ENCODE measurements around the gene SLC20A1. TPM values are rescaled to one million over a fixed set of nuclear protein-coding genes. Genes with fewer than 3 reads are reported as not detected.

The SLC20A1 gene
- total and polyA plus RNA-seq, 2 experiments from 2014 or later: 11.4 to 22.9 TPM

GRCh38 chr2:112658301-112658700 is 12.6 kb downstream of the SLC20A1 start:
- H3K27ac ChIP-seq: no peak overlapping the region
- H3K9me3 ChIP-seq (ENCODE audit: low read depth): no peaks in the 10 kb centered on the region
- TF ChIP-seq CTCF (IDR thresholded peaks at IDR 0.05; ENCODE audit: low read depth, low read length): no peak

GRCh38 chr2:112658839-112659667 is 13.3 kb downstream of the SLC20A1 start:
- no peaks in the 10 kb centered on the region for H3K27me3 ChIP-seq
- H3K4me3 ChIP-seq: no peak overlapping the region
- peak in 1 of 2 donors; percentile 35 for DNase-seq (ENCODE audit: low read depth in 1 of 2, low spot score in 1 of 2)
- peaks cover 60% of the 10 kb centered on the region for H3K36me3 ChIP-seq
- H3K9me3 ChIP-seq (ENCODE audit: low read depth): no peaks in the 10 kb centered on the region
- no peak overlapping the region for H3K27ac ChIP-seq
- TF ChIP-seq CTCF (IDR thresholded peaks at IDR 0.05; ENCODE audit: low read depth, low read length): peak; percentile 9
- H3K4me1 ChIP-seq (ENCODE audit: low read depth): no peaks in the 10 kb centered on the region

More at GRCh38 chr2:112658301-112658700, 12.6 kb downstream of the SLC20A1 start:
- no peaks in the 10 kb centered on the region for H3K4me1 ChIP-seq (ENCODE audit: low read depth)
- H3K4me3 ChIP-seq: no peak overlapping the region
- no peaks in the 10 kb centered on the region for H3K27me3 ChIP-seq
- DNase-seq (ENCODE audit: low read depth in 1 of 2, low spot score in 1 of 2): peak in 1 of 2 donors; percentile 39
- H3K36me3 ChIP-seq: peaks cover 65% of the 10 kb centered on the region

GRCh38 chr2:112660138-112660537 is 14.4 kb downstream of the SLC20A1 start:
- H3K4me3 ChIP-seq: no peak overlapping the region
- TF ChIP-seq CTCF (IDR thresholded peaks at IDR 0.05; ENCODE audit: low read depth, low read length): no peak
- DNase-seq (ENCODE audit: low read depth in 1 of 2, low spot score in 1 of 2): no peak
- peaks cover 54% of the 10 kb centered on the region for H3K36me3 ChIP-seq
- H3K9me3 ChIP-seq (ENCODE audit: low read depth): no peaks in the 10 kb centered on the region
- H3K27me3 ChIP-seq: no peaks in the 10 kb centered on the region
- no peak overlapping the region for H3K27ac ChIP-seq
- no peaks in the 10 kb centered on the region for H3K4me1 ChIP-seq (ENCODE audit: low read depth)

GRCh38 chr2:112661656-112662305 is 16.0 kb downstream of the SLC20A1 start:
- no peak for TF ChIP-seq CTCF (IDR thresholded peaks at IDR 0.05; ENCODE audit: low read depth, low read length)
- Histone ChIP-seq H3K27me3 (no peaks in the 10 kb centered on the region), H3K36me3 (peaks cover 50% of the 10 kb centered on the region), H3K4me1 (ENCODE audit: low read depth) (no peaks in the 10 kb centered on the region), H3K9me3 (ENCODE audit: low read depth) (no peaks in the 10 kb centered on the region), H3K4me3 (no peak overlapping the region), H3K27ac (no peak overlapping the region)
- DNase-seq (ENCODE audit: low read depth in 1 of 2, low spot score in 1 of 2): no peak

GRCh38 chr2:112662704-112663103 is 17.0 kb downstream of the SLC20A1 start:
- no peak overlapping the region for H3K4me3 ChIP-seq
- no peaks in the 10 kb centered on the region for H3K4me1 ChIP-seq (ENCODE audit: low read depth)
- DNase-seq (ENCODE audit: low read depth in 1 of 2, low spot score in 1 of 2): no peak
- peak overlapping the region; percentile 25 for H3K27ac ChIP-seq
- no peak for TF ChIP-seq CTCF (IDR thresholded peaks at IDR 0.05; ENCODE audit: low read depth, low read length)
- peaks cover 43% of the 10 kb centered on the region for H3K36me3 ChIP-seq
- no peaks in the 10 kb centered on the region for H3K9me3 ChIP-seq (ENCODE audit: low read depth)
- no peaks in the 10 kb centered on the region for H3K27me3 ChIP-seq
